GM18508 (cell line): ENCODE results near the gene VPS37B.

ENCODE experiments used
- ATAC-seq: cut with Tn5 transposase; IDR thresholded peaks from one replicate; pipeline ENCODE4 v1.9.1; 2021; ENCODE audit warnings: moderate number of reproducible peaks; ENCODE audit not compliant: insufficient read depth, unreplicated experiment

Gene VPS37B

GRCh38 chr12:122844366-122844971 is 51.5 kb downstream of the VPS37B start:
- ATAC-seq = no peak

- no peak for ATAC-seq
Observed at GRCh38 chr12:122843455-122843854, 52.5 kb downstream of the VPS37B start.

GRCh38 chr12:122842505-122843405 is 53.2 kb downstream of the VPS37B start:
- ATAC-seq = no peak

GRCh38 chr12:122841544-122842321 is 54.2 kb downstream of the VPS37B start:
- no peak for ATAC-seq

- no peak for ATAC-seq
Observed at GRCh38 chr12:122840580-122841513, 55.1 kb downstream of the VPS37B start.

GRCh38 chr12:122839907-122840554 is 55.9 kb downstream of the VPS37B start:
- no peak for ATAC-seq

GRCh38 chr12:122838841-122839240 is 57.1 kb downstream of the VPS37B start:
- no peak for ATAC-seq

GRCh38 chr12:122837306-122838265 is 58.3 kb downstream of the VPS37B start:
- ATAC-seq = no peak

- ATAC-seq = no peak
Observed at GRCh38 chr12:122836027-122836921, 59.6 kb downstream of the VPS37B start.

- ATAC-seq = no peak
Observed at GRCh38 chr12:122835750-122836026, 60.2 kb downstream of the VPS37B start.

GRCh38 chr12:122834921-122835749 is 60.8 kb downstream of the VPS37B start, which contains the start of gene HIP1R:
TSS of gene HIP1R (plus strand) at chr12:122835457. CDS start at chr12:122835551, 94 bp downstream.
- ATAC-seq = no peak

GRCh38 chr12:122834104-122834920 is 61.6 kb downstream of the VPS37B start:
- no peak for ATAC-seq

GRCh38 chr12:122830517-122831214 is 65.3 kb downstream of the VPS37B start:
- no peak for ATAC-seq

GRCh38 chr12:122827258-122827657 is 68.7 kb downstream of the VPS37B start:
- ATAC-seq = no peak
